HG02981 (cell line): ENCODE data around the gene BCL2L15.
A peak's percentile ranks its signal among the peaks of the same experiment; 100 is the strongest.
"Not testable (repeated sequence)": the region's sequence is repeated elsewhere in the genome, so short reads cannot be mapped to it uniquely, and the experiment has no call there.

Experiments used
- ATAC-seq: cut with Tn5 transposase; IDR thresholded peaks from one replicate; pipeline ENCODE4 v1.9.1; 2021; ENCODE audit warnings: mild to moderate bottlenecking, moderate library complexity; ENCODE audit not compliant: unreplicated experiment

BCL2L15 gene

GRCh38 chr1:113874012-113874879 is 13.1 kb downstream of the BCL2L15 start:
- peak; percentile 33 for ATAC-seq

GRCh38 chr1:113872219-113872935 is 15.0 kb downstream of the BCL2L15 start:
- no peak for ATAC-seq

GRCh38 chr1:113871597-113872113 is 15.7 kb downstream of the BCL2L15 start, which contains the start of gene PTPN22:
PTPN22 (minus strand) TSS chr1:113871712.
- ATAC-seq, result peak; percentile 89

- ATAC-seq, result no peak
These were observed 16.6 kb downstream of the BCL2L15 start for GRCh38 chr1:113870778-113871177.

GRCh38 chr1:113868387-113869083 is 18.8 kb downstream of the BCL2L15 start:
- ATAC-seq, result no peak

GRCh38 chr1:113861641-113862040 is 25.7 kb downstream of the BCL2L15 start:
- ATAC-seq, result no peak

- ATAC-seq, result no peak
These were observed 26.5 kb downstream of the BCL2L15 start for GRCh38 chr1:113860891-113861290.

GRCh38 chr1:113859478-113860175 is 27.8 kb downstream of the BCL2L15 start:
- peak; percentile 90 for ATAC-seq

- no peak for ATAC-seq
These were observed 28.4 kb downstream of the BCL2L15 start for GRCh38 chr1:113858982-113859381.

GRCh38 chr1:113858418-113858817 is 29.0 kb downstream of the BCL2L15 start:
- no peak for ATAC-seq

GRCh38 chr1:113857776-113858175 is 29.6 kb downstream of the BCL2L15 start:
- no peak for ATAC-seq

- ATAC-seq, result no peak
These were observed 31.0 kb downstream of the BCL2L15 start for GRCh38 chr1:113856401-113856790.

GRCh38 chr1:113855630-113856400 is 31.6 kb downstream of the BCL2L15 start:
- ATAC-seq, result no peak

- ATAC-seq, result no peak
These were observed 33.1 kb downstream of the BCL2L15 start for GRCh38 chr1:113854234-113854633.

GRCh38 chr1:113852694-113853093 is 34.7 kb downstream of the BCL2L15 start:
- not testable (repeated sequence) for ATAC-seq

- ATAC-seq, result no peak
These were observed 37.1 kb downstream of the BCL2L15 start for GRCh38 chr1:113850127-113850796.

GRCh38 chr1:113849072-113849471 is 38.3 kb downstream of the BCL2L15 start:
- no peak for ATAC-seq

- ATAC-seq, result no peak
These were observed 40.9 kb downstream of the BCL2L15 start for GRCh38 chr1:113846391-113847035.

GRCh38 chr1:113836534-113836933 is 50.8 kb downstream of the BCL2L15 start:
- ATAC-seq, result no peak
